NCI-H82 (cell line): Measurements from ENCODE around the gene MOB2.

Source experiments
- DNase-seq: peaks from one replicate; lab custom pipeline; 2025; lab: John Stamatoyannopoulos, UW

The MOB2 gene

GRCh38 chr11:1485504-1485885, 1.1 kb downstream of the MOB2 start:
- DNase-seq: no peak

GRCh38 chr11:1484695-1485503, 1.7 kb downstream of the MOB2 start:
- no peak for DNase-seq

- DNase-seq: no peak
Measured at GRCh38 chr11:1484061-1484671, 2.4 kb downstream of the MOB2 start.

- no peak for DNase-seq
Measured at GRCh38 chr11:1483445-1483961, 3.1 kb downstream of the MOB2 start.

DNA sequence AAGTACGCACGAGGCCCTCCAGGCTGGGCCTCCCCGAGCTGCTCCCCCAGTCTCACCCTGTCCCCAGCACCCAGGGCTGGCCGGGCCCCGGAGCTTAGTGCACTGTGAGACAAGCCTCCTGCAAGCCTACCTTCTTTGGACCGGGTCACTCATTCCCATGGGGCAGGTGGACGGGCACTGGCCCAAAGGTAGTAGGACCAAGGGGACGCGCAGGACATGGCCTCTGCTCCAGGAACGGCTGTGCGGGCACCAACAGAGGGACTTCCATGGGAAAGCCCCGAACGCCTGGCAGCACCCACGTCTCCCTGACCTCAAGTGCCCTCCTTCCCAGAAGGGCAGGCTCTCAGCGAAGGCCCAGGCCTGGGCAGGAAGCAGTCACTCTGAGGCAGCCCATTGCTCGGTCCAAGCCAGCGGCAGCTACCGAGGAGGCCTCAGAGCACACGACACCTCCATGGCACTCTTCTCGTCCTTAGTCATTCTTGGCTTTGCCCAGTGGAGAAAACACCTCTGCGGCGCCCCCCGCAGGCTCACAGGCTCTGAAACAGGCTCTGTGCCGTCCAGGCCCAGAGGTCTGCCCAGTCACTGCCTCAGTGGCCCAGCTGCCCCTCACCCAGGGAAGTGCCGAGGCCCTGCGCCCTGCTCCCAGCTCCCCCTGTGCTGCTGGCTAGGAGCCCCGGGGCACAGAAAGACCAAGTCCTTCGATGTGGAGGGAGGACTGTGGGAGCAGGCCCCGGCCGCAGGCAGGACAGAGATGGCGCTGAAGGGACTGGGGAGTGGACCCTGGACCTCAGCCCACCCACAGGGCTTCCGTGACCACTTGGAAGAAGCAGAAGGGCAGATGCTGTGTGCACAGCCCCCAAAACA, 3.8 kb downstream of the MOB2 start:
- DNase-seq: no peak

DNA sequence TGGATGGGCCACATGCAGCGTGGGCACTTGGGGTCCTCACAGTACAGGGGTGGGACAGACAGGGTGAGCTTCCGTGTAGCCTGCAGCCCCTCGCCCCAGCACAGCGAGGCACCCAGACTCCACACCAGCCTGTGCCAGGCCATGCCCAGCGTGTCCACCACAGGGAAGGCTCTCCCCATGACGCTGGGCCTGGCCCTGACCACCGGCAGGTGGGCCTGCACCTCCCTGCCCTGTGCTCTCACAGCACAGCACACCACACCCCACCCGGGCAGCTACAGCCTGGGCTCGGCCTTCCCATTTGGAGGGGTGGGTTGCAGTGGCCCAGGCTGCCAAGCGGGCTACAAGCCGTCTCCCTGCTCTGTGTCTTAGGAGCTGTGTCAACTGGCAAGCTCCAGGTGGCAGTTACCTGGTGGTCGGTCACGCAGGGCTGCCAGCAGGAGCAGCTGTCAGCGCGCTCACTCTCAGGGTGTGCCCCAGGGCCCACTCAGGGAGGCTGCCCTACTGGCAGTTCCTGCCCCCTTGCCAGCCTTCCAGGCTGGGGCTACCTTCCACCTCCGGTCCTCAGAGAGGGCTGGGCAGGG, 4.6 kb downstream of the MOB2 start:
- no peak for DNase-seq

DNA sequence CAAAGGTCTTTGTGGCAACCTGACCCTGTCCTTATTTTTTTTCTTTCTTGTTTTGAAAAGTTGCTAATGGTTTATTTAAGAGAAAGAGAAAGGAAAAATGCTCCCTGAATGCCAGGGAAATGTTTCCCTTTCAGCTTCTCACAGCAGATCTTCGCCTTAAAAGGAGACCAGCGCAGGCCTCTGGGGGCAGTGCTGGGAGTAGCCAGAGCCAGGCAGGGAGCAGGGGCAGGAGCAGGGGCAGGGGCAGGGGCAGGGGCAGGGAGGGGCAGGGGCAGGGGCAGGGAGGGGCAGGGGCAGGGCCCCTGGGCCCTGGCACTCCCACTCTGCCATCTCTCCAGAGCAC, 5.1 kb downstream of the MOB2 start:
- DNase-seq: no peak

- no peak for DNase-seq
Measured at GRCh38 chr11:1480555-1481482, 5.8 kb downstream of the MOB2 start.

DNA sequence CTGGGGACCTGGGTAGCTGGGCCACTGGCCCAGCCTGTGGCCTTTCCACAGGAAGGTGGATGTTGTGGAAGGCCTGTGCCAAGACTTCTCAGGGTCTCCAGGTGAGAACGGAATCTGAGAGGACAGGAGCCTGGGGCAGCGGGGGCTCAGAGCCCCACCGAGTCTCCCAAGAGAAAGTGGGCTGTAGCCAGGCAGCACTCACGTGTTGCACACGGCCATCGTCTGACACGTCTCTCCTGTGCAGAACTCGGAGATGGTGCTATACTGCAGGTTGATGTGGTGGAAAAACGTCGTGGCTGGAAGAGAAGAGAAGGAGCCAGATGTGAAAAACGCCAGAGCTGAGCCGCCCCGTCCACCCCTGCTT, 6.4 kb downstream of the MOB2 start:
- no peak for DNase-seq

- DNase-seq: no peak
Measured at GRCh38 chr11:1479678-1480118, 6.9 kb downstream of the MOB2 start.

DNA sequence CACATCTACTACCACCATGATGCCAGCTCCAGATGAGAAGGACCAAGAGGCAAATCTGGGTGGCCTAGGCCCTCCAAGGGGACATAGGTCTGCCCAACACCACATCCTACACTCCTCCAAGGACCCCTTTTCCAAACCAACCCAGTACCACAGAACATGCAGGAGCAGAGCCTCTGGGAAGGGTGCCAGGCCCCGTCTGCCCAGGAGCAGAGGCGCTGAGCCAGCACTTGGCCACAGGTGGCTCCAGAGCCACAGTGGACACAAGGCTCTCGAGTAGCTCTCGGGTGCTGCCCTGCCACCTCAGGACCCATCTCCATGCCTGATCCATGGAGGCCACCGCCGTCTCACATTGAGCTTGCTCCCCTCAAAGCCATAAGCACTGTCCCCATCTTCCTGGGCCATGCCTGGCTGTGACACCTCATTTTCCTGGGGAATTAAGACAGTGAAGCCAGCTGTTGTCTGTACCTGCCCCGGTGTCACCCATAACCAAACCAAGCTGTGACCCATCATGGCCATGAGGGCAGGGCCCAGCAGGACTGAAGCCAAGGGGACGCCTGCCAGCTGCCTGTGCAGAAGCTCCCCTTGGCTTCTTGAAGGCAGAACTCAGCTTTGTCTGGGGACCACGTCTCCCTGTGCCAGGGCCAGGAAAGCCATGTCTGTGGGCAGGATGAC, 7.4 kb downstream of the MOB2 start:
- DNase-seq: no peak

DNA sequence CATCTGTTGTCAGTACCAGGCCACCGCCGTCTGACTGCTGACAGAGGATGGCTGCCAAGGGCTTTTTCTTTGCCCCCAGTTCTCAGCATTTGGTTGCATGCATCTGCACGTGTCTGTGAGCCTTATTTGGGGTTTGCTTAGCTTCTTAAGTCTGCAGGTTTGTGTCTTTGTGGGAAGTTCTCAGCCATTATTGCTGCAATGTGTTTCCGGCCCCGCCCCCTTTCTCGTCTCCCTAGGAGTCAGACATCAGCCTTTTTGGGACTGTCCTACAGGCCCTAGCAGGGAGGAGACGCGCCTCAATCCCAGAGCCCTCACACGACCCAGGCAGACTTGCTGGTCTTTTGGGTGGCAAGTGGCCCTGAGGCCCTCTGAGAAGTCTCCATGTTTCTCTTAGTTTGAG, 8.0 kb downstream of the MOB2 start:
- DNase-seq: no peak

- no peak for DNase-seq
Measured at GRCh38 chr11:1478011-1478410, 8.6 kb downstream of the MOB2 start.

GRCh38 chr11:1476940-1477736, 9.4 kb downstream of the MOB2 start:
- no peak for DNase-seq

- DNase-seq: no peak
Measured at GRCh38 chr11:1475841-1476240, 10.7 kb downstream of the MOB2 start.

GRCh38 chr11:1473786-1474185, 12.8 kb downstream of the MOB2 start:
- DNase-seq: no peak

GRCh38 chr11:1473011-1473628, 13.5 kb downstream of the MOB2 start:
- DNase-seq: no peak

DNA sequence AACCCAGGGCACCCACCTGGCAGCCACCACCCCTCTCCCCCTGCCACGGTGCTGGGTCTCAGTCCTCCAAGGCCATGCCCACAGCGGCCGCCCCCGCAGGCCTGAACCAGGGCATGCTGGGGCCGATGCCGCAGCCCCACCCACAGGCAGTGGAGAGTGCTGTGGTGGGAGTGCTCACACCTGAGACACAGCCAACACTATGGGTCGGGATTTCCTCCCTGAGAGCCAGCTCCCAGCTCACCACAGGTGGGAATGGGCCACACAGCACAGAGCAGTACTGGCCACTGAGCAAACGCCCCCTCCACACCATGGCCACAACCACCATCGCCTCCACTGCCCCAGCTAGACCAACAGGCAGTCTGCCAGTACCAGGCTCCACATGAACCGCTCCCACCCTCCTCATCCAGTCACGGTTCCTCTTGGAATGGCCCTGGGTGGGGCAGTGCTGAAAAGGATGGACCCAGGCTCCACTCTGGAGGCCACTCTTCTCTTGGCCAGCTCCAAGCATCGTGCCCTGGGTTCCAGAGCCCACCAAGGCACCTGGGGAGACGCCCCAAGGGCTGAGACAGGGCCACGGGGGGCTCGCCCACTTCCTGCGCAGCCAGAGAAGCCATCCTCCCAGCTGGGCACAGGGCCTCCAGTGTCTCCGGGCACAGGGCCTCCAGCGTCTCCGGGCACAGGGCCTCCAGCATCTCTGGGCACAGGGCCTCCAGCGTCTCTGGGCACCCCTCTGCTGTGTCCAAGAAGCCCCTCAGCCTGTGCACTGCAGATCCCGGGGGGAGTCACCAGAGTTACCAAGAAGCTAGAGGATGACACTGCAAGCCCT, 14.2 kb downstream of the MOB2 start:
- DNase-seq: no peak

DNA sequence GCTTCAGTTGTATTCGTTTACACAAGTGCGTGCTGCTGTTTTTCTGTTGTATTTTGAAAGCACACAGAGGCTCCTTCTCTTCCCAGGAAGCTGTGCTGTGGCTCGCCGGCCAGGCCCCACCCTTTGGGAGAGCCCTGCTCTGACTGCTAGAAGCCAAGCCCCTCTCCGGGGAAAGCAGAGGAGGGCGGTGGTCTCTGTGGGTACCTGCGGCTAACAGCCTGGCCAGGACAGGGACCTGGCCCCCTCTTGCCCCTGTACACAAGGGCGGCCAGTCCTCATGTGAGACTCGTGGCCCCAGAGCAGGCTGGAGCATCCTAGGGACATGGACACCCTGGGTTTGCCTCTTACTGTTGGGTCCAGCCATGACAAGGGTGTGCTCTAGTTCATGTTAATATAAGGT, 14.8 kb downstream of the MOB2 start:
- no peak for DNase-seq
